Measurements from ENCODE around the gene HNRNPH3. TPM values are rescaled to one million over a fixed set of nuclear protein-coding genes. Genes with fewer than 3 reads are reported as not detected.

The HNRNPH3 gene
- total and polyA plus RNA-seq, 3 donors from 2014 or later: 87.9 to 220 (median 103) TPM

DNA sequence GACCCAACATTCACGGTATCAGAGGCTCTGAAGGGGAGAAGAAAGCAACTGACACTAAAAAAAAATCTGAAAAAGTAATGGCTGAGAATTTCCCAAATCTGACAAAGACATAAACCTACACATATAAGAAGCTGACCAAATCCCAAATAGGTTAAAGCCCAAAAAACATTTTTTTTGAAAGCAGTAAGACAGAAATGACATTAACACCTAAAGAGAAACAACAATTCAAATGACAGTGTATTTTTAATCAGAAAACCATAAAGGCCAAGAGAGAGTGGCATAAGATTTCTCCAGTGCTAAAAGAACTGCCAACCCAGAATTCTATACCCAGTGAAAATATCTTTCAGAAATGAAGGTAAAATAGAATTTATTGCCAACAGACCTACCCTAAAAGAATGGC, 39.7 kb downstream of the HNRNPH3 start:
- no peaks in the 10 kb centered on the region for H3K27me3 ChIP-seq
- H3K9me3 ChIP-seq: no peaks in the 10 kb centered on the region
- no peak overlapping the region for H3K4me3 ChIP-seq
- no peak overlapping the region for H3K27ac ChIP-seq
- intact Hi-C loops (cut with DNase I; ENCODE audit: low total_unique reads): no loop called here
- H3K36me3 ChIP-seq (ENCODE audit: low read depth, missing control alignments): no peaks in the 10 kb centered on the region
- H3K4me1 ChIP-seq: no peaks in the 10 kb centered on the region
- DNase-seq: no peak
- WGBS, 2 donors: 94 to 96% methylated on average over 1 of the region's 1 CpG
- no peak for TF ChIP-seq POLR2A (IDR thresholded peaks at IDR 0.05)
- TF ChIP-seq CTCF (IDR thresholded peaks at IDR 0.05): no peak

DNA sequence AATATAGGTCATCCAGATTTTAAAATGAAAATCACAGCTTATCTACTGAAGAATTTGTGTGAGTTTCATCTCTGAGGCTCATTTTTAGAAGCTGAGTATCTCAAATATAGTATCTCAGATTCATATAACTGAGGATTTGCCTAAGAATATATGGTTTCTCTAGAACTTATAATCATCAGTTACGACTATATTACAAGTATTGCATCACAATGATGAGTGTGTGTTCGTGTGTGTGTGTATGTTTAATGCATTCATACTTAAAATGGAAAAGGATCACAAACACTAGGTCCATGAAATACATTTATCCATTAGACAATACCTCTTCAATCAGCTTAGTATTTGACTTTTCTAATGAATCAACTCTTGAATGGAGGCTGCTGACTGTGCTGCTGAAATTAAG, 53.9 kb downstream of the HNRNPH3 start:
- Histone ChIP-seq H3K4me3 (no peak overlapping the region), H3K36me3 (ENCODE audit: low read depth, missing control alignments) (no peaks in the 10 kb centered on the region), H3K27ac (no peak overlapping the region), H3K4me1 (no peaks in the 10 kb centered on the region), H3K9me3 (no peaks in the 10 kb centered on the region), H3K27me3 (no peaks in the 10 kb centered on the region)
- DNase-seq: no peak
- 94 to 96% methylated on average over 2 of the region's 2 CpGs for WGBS, 2 donors
- intact Hi-C loops (cut with DNase I; ENCODE audit: low total_unique reads): no loop called here
- TF ChIP-seq CTCF (IDR thresholded peaks at IDR 0.05): no peak

Other genes starting within 250 kb of the HNRNPH3 start
- gene MYPN, start 222.6 kb upstream of the HNRNPH3 start, total RNA-seq: 1 to 10 TPM; 1.5 to 1.8 TPM
- gene MYPN, start 222.6 kb upstream of the HNRNPH3 start, polyA plus RNA-seq (ENCODE audit: insufficient read depth, low read depth, low replicate concordance): 2.3 TPM
- 1 to 10 TPM in 1 of 2 donors, under 1 TPM in 1; 0.63 to 1.2 TPM for gene ATOH7, start 100.0 kb upstream of the HNRNPH3 start, total RNA-seq
- 0.21 TPM for gene ATOH7, start 100.0 kb upstream of the HNRNPH3 start, polyA plus RNA-seq (ENCODE audit: insufficient read depth, low read depth, low replicate concordance)
- gene PBLD, start 864 bp downstream of the HNRNPH3 start, total RNA-seq: 1 to 10 TPM; 7.6 TPM
- gene PBLD, start 864 bp downstream of the HNRNPH3 start, polyA plus RNA-seq (ENCODE audit: insufficient read depth, low read depth, low replicate concordance): 4.4 TPM
- 10 to 100 TPM; 19.8 to 31.3 TPM for gene RUFY2, start 75.2 kb downstream of the HNRNPH3 start, total RNA-seq
- 6.1 TPM for gene RUFY2, start 75.2 kb downstream of the HNRNPH3 start, polyA plus RNA-seq (ENCODE audit: insufficient read depth, low read depth, low replicate concordance)
- 1 to 10 TPM; 5.9 to 7.6 TPM for gene DNA2, start 139.9 kb downstream of the HNRNPH3 start, total RNA-seq
- gene DNA2, start 139.9 kb downstream of the HNRNPH3 start, polyA plus RNA-seq (ENCODE audit: insufficient read depth, low read depth, low replicate concordance): 5.9 TPM
- 10 to 100 TPM in 1 of 2 donors, 1 to 10 TPM in 1; 7.1 to 11.7 TPM for gene SLC25A16, start 195.5 kb downstream of the HNRNPH3 start, total RNA-seq
- gene SLC25A16, start 195.5 kb downstream of the HNRNPH3 start, polyA plus RNA-seq (ENCODE audit: insufficient read depth, low read depth, low replicate concordance): 13.5 TPM
- 1 to 10 TPM; 3.2 to 3.8 TPM for gene TET1, start 228.3 kb downstream of the HNRNPH3 start, total RNA-seq
- gene TET1, start 228.3 kb downstream of the HNRNPH3 start, polyA plus RNA-seq (ENCODE audit: insufficient read depth, low read depth, low replicate concordance): 0.40 TPM

All from testis (tissue), 3 donors.